GM12873 (cell line): ENCODE results near the gene GALNTL6.
A peak's percentile ranks its signal among the peaks of the same experiment; 100 is the strongest.

Experiments
- CTCF ChIP-seq: IDR thresholded peaks from 2 replicates; pipeline ENCODE4 v1.5.1; 2012; ENCODE audit warnings: low read depth, mild to moderate bottlenecking, moderate library complexity, low read length, control low read depth; ENCODE audit not compliant: insufficient read depth; ENCODE audit errors: missing control alignments

GALNTL6 gene

GRCh38 chr4:172653676-172654075, 840.5 kb downstream of the GALNTL6 start:
- no peak for TF ChIP-seq CTCF

- no peak for TF ChIP-seq CTCF
Observed at GRCh38 chr4:172654457-172654856, 841.3 kb downstream of the GALNTL6 start.

- TF ChIP-seq CTCF = no peak
Observed at GRCh38 chr4:172656055-172656454, 842.9 kb downstream of the GALNTL6 start.

GRCh38 chr4:172657081-172657480, 843.9 kb downstream of the GALNTL6 start:
- no peak for TF ChIP-seq CTCF

- TF ChIP-seq CTCF = no peak
Observed at GRCh38 chr4:172660251-172660650, 847.0 kb downstream of the GALNTL6 start.

- no peak for TF ChIP-seq CTCF
Observed at GRCh38 chr4:172662113-172662512, 848.9 kb downstream of the GALNTL6 start.

GRCh38 chr4:172666711-172667368, 853.6 kb downstream of the GALNTL6 start:
- TF ChIP-seq CTCF = peak; percentile 46
